A549 treated with CORT108297 at 1 μM for 4 hours (cell line): ENCODE results near the gene SMKR1. TPM values are rescaled to one million over a fixed set of nuclear protein-coding genes. Genes with fewer than 3 reads are reported as not detected.

ENCODE experiments used
- total RNA-seq: library from RNA; stranded (reverse); fragments of 200-300 nt; extraction: Qiagen RNA extraction; gene quantifications from 5 replicates; pipeline ENCODE4 v1.2.3, GENCODE V29; 2022

SMKR1 gene
- 11.8 to 13.3 TPM (median 12.4 TPM) in 5 replicates for total RNA-seq

GRCh38 chr7:129501760-129502707 is at the start of gene SMKR1:
SMKR1 (plus strand) TSS chr7:129502531; CDS start chr7:129502825, 294 bp downstream.

Other genes starting within 250 kb of the SMKR1 start
- gene STRIP2, start 68.1 kb upstream of the SMKR1 start, total RNA-seq, result 6.7 to 8.4 TPM (median 7.1 TPM) in 5 replicates
- 9.5 to 12.3 TPM (median 11.7 TPM) in 5 replicates for gene NRF1, start 109.2 kb downstream of the SMKR1 start, total RNA-seq